Measurements from ENCODE around the gene RPS14.

DNA sequence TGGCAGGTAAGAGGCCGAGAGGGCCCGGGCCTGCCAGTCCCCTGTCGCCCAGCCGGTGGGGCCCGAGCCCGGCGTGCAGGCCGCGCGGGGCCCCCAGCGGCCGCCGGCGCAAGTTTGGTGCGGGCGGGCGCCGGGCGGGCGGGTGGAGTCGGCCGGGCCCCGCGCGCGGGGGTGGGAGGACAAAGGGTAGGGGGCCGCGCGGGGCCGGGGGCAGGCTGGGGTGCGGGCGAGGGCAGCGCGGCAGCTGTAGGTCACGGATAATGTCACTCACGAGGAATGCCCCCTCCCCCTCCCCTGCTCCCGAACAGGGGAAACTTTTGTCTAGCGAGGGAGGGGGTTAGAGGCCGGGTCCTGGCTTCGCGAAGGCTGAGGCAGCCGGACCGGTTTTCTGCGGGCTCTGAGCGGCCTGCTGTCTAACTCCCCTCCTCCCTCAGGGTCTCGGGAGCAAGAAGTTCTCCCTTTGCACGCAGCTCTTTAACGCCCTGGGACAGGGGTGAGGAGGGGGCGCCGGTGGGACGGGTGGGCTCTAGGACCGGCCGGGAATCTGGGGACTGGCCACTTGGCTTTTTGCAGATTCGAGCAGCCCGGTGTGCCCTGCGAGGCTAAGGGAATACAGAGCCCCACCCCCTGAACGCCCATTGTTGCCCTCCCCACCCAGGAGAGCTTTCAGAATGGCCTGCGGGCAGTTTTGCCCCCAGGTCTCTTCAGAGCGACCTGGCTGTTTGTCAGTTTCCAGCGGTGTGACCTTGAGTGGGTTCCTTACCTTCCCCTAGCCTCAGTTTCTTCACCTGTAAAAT lies 37.1 kb upstream of the RPS14 start:
- TF ChIP-seq SMC3 (IDR thresholded peaks at IDR 0.05; ENCODE audit: borderline replicate concordance, low read length): no peak
- TF ChIP-seq NR2C2 (IDR thresholded peaks at IDR 0.05; ENCODE audit: borderline replicate concordance, control insufficient read depth, insufficient read length, low read depth): no peak
- TF ChIP-seq, protein P1, sequence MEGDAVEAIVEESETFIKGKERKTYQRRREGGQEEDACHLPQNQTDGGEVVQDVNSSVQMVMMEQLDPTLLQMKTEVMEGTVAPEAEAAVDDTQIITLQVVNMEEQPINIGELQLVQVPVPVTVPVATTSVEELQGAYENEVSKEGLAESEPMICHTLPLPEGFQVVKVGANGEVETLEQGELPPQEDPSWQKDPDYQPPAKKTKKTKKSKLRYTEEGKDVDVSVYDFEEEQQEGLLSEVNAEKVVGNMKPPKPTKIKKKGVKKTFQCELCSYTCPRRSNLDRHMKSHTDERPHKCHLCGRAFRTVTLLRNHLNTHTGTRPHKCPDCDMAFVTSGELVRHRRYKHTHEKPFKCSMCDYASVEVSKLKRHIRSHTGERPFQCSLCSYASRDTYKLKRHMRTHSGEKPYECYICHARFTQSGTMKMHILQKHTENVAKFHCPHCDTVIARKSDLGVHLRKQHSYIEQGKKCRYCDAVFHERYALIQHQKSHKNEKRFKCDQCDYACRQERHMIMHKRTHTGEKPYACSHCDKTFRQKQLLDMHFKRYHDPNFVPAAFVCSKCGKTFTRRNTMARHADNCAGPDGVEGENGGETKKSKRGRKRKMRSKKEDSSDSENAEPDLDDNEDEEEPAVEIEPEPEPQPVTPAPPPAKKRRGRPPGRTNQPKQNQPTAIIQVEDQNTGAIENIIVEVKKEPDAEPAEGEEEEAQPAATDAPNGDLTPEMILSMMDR (IDR thresholded peaks at IDR 0.05 in 2 of 3, conservative IDR thresholded peaks at IDR 0.05 in 1 of 3; ENCODE audit: control insufficient read depth in 2 of 3, extremely low read depth in 1 of 3, insufficient read depth in 1 of 3, low read depth in 3 of 3, low read length in 3 of 3): no peak; a peak in 1 of 6 replicates
- TF ChIP-seq NFYB (IDR thresholded peaks at IDR 0.05; ENCODE audit: insufficient read depth, low read depth, low read length): no peak
- no peak for TF ChIP-seq BHLHE40 (IDR thresholded peaks at IDR 0.05; ENCODE audit: borderline replicate concordance in 1 of 2, low read depth in 2 of 2, low read length in 1 of 2)
- TF ChIP-seq, protein P2, sequence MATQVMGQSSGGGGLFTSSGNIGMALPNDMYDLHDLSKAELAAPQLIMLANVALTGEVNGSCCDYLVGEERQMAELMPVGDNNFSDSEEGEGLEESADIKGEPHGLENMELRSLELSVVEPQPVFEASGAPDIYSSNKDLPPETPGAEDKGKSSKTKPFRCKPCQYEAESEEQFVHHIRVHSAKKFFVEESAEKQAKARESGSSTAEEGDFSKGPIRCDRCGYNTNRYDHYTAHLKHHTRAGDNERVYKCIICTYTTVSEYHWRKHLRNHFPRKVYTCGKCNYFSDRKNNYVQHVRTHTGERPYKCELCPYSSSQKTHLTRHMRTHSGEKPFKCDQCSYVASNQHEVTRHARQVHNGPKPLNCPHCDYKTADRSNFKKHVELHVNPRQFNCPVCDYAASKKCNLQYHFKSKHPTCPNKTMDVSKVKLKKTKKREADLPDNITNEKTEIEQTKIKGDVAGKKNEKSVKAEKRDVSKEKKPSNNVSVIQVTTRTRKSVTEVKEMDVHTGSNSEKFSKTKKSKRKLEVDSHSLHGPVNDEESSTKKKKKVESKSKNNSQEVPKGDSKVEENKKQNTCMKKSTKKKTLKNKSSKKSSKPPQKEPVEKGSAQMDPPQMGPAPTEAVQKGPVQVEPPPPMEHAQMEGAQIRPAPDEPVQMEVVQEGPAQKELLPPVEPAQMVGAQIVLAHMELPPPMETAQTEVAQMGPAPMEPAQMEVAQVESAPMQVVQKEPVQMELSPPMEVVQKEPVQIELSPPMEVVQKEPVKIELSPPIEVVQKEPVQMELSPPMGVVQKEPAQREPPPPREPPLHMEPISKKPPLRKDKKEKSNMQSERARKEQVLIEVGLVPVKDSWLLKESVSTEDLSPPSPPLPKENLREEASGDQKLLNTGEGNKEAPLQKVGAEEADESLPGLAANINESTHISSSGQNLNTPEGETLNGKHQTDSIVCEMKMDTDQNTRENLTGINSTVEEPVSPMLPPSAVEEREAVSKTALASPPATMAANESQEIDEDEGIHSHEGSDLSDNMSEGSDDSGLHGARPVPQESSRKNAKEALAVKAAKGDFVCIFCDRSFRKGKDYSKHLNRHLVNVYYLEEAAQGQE (IDR thresholded peaks at IDR 0.05; ENCODE audit: low read depth, low read length): no peak
- no peak; the same call in 1 of the 2 replicates for TF ChIP-seq SIN3A (IDR thresholded peaks at IDR 0.05; ENCODE audit: low read depth, low read length)
- no peak for TF ChIP-seq ZNF24 (IDR thresholded peaks at IDR 0.05)
- TF ChIP-seq CBFB (IDR thresholded peaks at IDR 0.05; ENCODE audit: low read depth): no peak
- TF ChIP-seq ESRRA (IDR thresholded peaks at IDR 0.05; ENCODE audit: low read length): no peak
- no peak for TF ChIP-seq RCOR1 (conservative IDR thresholded peaks at IDR 0.05; ENCODE audit: low read depth, low read length)
- TF ChIP-seq CHD1 (IDR thresholded peaks at IDR 0.05; ENCODE audit: low read depth, low read length): no peak
- no peak for TF ChIP-seq DPF2 (IDR thresholded peaks at IDR 0.05)

Measured in GM12878 (cell line).